K562 (cell line): ENCODE measurements around the gene ARHGEF4. TPM values are rescaled to one million over a fixed set of nuclear protein-coding genes. Genes with fewer than 3 reads are reported as not detected.

Experiments
- ETS2 ChIP-seq: IDR thresholded peaks from 2 replicates; pipeline ENCODE4 v1.6.1; 2016; ENCODE audit warnings: borderline replicate concordance, missing genetic modification characterization, mild to moderate bottlenecking, moderate library complexity, missing compliant biosample characterization; ENCODE audit not compliant: poor library complexity, severe bottlenecking
- GABPA ChIP-seq: fragments of 200-800 bp; sonication (Bioruptor generic); conservative IDR thresholded peaks from 2 replicates; pipeline ENCODE4 v1.6.1; 2016; ENCODE audit warnings: low read depth, missing genetic modification characterization, missing compliant biosample characterization
- MTA3 ChIP-seq: fragments of 450-650 bp; formaldehyde crosslinking; IDR thresholded peaks from 2 replicates; pipeline ENCODE4 v1.6.1; 2017; ENCODE audit warnings: mild to moderate bottlenecking, borderline replicate concordance
- NEUROD1 ChIP-seq: fragments of 150-350 bp; IDR thresholded peaks from 2 replicates; pipeline ENCODE4 v1.6.1; 2014; ENCODE audit warnings: borderline replicate concordance, low read length, low read depth; ENCODE audit not compliant: partially characterized antibody
- POLR2A ChIP-seq: fragments of 450-650 bp; conservative IDR thresholded peaks from 2 replicates; pipeline ENCODE4 v1.6.1; 2016
- RFX7 ChIP-seq: fragments of 250-450 bp; sonication (Bioruptor Pico); IDR thresholded peaks from 2 replicates; pipeline ENCODE4 v1.5.1; 2021; ENCODE audit warnings: mild to moderate bottlenecking
- RHOXF2B ChIP-seq: fragments of 250-450 bp; sonication (Bioruptor Pico); conservative IDR thresholded peaks from 2 replicates; pipeline ENCODE4 v1.5.1; 2021
- ZEB2 ChIP-seq: fragments of 450-650 bp; IDR thresholded peaks from 2 replicates; pipeline ENCODE4 v1.6.1; 2016
- polyA plus RNA-seq, 8 experiments: library from polyadenylated mRNA; depleted of rRNA in 4 of 8; stranded (reverse) in 5 of 8; unstranded in 3 of 8; fragments of >200 nt; fragmentation: Nextera tagmentation in 2 of 8; fragmentation: Illumina TruSeq in 1 of 8; extraction: Ambion mirVana in 2 of 8; extraction: Trizol in 1 of 8; gene quantifications; 2 replicates each; pipeline versions ENCODE4 v1.2.1 to v1.2.3, GENCODE V29; 2011 to 2014; ENCODE audit warnings: inconsistent platforms in 1 of 8, missing spikeins in 1 of 8
- total RNA-seq, 7 experiments: library from RNA; depleted of rRNA in 6 of 7; stranded (reverse); fragments of >200 nt in 6 of 7; fragmentation: Illumina TruSeq in 2 of 7; extraction: Trizol in 2 of 7; gene quantifications; 2 replicates each; pipeline versions ENCODE4 v1.2.1 to v1.2.3, GENCODE V29; 2011 to 2021; ENCODE audit warnings: low replicate concordance in 1 of 7
- TF ChIP-seq, protein P1 (sequence below): fragments of 200-800 bp; sonication (Bioruptor generic); IDR thresholded peaks from 2 replicates; pipeline ENCODE4 v1.6.1; 2016; ENCODE audit warnings: missing genetic modification characterization, missing compliant biosample characterization
- TF ChIP-seq, protein P2 (sequence below), 2 experiments: fragments of 450-650 bp in 1 of 2; sonication (generic) in 1 of 2; formaldehyde crosslinking; conservative IDR thresholded peaks; 2 replicates each; pipeline versions ENCODE4 v1.4.0 to v1.8.1; 2020 to 2022; ENCODE audit warnings: mild to moderate bottlenecking in 1 of 2, missing genetic modification reagents in 1 of 2
- TF ChIP-seq, protein P3 (sequence below): fragments of 450-650 bp; IDR thresholded peaks from 2 replicates; pipeline ENCODE4 v1.6.1; 2017; ENCODE audit warnings: mild to moderate bottlenecking, moderate library complexity
- TF ChIP-seq, protein P4 (sequence below): fragments of 450-650 bp; IDR thresholded peaks from 2 replicates; pipeline ENCODE4 v1.6.1; 2016; ENCODE audit warnings: low read depth

ARHGEF4 gene
- total and polyA plus RNA-seq, 9 of the 15 experiments (the other 6 are each of a cell fraction or from before 2014, with no cell fraction given) = not detected

DNA sequence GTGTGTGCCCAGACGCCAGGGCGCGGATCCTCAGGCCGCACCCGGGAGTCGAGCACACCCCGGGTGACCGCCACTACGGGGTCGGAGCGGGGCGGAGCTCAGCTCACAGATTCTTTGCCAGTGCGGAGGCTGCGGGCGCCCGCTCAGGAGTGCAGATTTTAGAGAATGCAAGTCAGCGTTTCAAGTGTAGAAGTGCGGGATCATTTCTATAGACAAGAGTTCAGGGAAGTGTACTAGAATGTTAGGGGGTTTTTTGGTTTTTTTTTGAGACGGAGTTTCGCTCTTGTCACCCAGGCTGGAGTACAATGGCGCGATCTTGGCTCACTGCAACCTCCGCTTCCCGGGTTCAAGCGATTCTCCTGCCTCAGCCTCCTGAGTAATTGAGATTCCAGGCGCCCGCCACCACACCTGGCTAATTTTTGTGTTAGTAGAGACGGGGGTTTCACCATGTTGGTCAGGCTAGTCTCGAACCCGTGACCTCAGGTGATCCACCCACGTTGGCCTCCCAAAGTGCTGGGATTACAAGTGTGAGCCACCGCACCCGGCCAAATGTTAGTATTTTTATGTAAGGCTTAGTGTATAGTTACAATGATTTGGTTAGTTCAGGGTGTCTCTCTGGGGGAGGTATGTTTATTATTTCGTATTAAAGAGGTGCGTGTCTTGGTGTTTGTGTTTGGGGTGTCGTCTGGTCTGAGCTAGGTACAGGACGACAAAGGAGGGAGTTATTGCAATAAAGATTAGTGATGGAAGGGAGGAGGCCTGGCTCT is 257.2 kb downstream of the ARHGEF4 start (continued):
- TF ChIP-seq, protein P1, sequence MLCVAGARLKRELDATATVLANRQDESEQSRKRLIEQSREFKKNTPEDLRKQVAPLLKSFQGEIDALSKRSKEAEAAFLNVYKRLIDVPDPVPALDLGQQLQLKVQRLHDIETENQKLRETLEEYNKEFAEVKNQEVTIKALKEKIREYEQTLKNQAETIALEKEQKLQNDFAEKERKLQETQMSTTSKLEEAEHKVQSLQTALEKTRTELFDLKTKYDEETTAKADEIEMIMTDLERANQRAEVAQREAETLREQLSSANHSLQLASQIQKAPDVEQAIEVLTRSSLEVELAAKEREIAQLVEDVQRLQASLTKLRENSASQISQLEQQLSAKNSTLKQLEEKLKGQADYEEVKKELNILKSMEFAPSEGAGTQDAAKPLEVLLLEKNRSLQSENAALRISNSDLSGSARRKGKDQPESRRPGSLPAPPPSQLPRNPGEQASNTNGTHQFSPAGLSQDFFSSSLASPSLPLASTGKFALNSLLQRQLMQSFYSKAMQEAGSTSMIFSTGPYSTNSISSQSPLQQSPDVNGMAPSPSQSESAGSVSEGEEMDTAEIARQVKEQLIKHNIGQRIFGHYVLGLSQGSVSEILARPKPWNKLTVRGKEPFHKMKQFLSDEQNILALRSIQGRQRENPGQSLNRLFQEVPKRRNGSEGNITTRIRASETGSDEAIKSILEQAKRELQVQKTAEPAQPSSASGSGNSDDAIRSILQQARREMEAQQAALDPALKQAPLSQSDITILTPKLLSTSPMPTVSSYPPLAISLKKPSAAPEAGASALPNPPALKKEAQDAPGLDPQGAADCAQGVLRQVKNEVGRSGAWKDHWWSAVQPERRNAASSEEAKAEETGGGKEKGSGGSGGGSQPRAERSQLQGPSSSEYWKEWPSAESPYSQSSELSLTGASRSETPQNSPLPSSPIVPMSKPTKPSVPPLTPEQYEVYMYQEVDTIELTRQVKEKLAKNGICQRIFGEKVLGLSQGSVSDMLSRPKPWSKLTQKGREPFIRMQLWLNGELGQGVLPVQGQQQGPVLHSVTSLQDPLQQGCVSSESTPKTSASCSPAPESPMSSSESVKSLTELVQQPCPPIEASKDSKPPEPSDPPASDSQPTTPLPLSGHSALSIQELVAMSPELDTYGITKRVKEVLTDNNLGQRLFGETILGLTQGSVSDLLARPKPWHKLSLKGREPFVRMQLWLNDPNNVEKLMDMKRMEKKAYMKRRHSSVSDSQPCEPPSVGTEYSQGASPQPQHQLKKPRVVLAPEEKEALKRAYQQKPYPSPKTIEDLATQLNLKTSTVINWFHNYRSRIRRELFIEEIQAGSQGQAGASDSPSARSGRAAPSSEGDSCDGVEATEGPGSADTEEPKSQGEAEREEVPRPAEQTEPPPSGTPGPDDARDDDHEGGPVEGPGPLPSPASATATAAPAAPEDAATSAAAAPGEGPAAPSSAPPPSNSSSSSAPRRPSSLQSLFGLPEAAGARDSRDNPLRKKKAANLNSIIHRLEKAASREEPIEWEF (CRISPR knock-in tag) = no peak
- TF ChIP-seq, protein P2, sequence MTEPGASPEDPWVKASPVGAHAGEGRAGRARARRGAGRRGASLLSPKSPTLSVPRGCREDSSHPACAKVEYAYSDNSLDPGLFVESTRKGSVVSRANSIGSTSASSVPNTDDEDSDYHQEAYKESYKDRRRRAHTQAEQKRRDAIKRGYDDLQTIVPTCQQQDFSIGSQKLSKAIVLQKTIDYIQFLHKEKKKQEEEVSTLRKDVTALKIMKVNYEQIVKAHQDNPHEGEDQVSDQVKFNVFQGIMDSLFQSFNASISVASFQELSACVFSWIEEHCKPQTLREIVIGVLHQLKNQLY (CRISPR knock-in tag; conservative IDR thresholded peaks at IDR 0.05) = no peak
- no peak for TF ChIP-seq GABPA (tag)
- no peak for TF ChIP-seq MTA3
- TF ChIP-seq RHOXF2B = no peak
- TF ChIP-seq RFX7 (CRISPR knock-in tag) = no peak
- TF ChIP-seq ZEB2 = 0 out of 2 replicates have a peak, but pooled peaks have one; percentile 19
- TF ChIP-seq NEUROD1 = no peak
- TF ChIP-seq, protein P3, sequence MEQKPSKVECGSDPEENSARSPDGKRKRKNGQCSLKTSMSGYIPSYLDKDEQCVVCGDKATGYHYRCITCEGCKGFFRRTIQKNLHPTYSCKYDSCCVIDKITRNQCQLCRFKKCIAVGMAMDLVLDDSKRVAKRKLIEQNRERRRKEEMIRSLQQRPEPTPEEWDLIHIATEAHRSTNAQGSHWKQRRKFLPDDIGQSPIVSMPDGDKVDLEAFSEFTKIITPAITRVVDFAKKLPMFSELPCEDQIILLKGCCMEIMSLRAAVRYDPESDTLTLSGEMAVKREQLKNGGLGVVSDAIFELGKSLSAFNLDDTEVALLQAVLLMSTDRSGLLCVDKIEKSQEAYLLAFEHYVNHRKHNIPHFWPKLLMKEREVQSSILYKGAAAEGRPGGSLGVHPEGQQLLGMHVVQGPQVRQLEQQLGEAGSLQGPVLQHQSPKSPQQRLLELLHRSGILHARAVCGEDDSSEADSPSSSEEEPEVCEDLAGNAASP = no peak
- peak; percentile 73 for TF ChIP-seq POLR2A
- no peak for TF ChIP-seq ETS2
- TF ChIP-seq, protein P4, sequence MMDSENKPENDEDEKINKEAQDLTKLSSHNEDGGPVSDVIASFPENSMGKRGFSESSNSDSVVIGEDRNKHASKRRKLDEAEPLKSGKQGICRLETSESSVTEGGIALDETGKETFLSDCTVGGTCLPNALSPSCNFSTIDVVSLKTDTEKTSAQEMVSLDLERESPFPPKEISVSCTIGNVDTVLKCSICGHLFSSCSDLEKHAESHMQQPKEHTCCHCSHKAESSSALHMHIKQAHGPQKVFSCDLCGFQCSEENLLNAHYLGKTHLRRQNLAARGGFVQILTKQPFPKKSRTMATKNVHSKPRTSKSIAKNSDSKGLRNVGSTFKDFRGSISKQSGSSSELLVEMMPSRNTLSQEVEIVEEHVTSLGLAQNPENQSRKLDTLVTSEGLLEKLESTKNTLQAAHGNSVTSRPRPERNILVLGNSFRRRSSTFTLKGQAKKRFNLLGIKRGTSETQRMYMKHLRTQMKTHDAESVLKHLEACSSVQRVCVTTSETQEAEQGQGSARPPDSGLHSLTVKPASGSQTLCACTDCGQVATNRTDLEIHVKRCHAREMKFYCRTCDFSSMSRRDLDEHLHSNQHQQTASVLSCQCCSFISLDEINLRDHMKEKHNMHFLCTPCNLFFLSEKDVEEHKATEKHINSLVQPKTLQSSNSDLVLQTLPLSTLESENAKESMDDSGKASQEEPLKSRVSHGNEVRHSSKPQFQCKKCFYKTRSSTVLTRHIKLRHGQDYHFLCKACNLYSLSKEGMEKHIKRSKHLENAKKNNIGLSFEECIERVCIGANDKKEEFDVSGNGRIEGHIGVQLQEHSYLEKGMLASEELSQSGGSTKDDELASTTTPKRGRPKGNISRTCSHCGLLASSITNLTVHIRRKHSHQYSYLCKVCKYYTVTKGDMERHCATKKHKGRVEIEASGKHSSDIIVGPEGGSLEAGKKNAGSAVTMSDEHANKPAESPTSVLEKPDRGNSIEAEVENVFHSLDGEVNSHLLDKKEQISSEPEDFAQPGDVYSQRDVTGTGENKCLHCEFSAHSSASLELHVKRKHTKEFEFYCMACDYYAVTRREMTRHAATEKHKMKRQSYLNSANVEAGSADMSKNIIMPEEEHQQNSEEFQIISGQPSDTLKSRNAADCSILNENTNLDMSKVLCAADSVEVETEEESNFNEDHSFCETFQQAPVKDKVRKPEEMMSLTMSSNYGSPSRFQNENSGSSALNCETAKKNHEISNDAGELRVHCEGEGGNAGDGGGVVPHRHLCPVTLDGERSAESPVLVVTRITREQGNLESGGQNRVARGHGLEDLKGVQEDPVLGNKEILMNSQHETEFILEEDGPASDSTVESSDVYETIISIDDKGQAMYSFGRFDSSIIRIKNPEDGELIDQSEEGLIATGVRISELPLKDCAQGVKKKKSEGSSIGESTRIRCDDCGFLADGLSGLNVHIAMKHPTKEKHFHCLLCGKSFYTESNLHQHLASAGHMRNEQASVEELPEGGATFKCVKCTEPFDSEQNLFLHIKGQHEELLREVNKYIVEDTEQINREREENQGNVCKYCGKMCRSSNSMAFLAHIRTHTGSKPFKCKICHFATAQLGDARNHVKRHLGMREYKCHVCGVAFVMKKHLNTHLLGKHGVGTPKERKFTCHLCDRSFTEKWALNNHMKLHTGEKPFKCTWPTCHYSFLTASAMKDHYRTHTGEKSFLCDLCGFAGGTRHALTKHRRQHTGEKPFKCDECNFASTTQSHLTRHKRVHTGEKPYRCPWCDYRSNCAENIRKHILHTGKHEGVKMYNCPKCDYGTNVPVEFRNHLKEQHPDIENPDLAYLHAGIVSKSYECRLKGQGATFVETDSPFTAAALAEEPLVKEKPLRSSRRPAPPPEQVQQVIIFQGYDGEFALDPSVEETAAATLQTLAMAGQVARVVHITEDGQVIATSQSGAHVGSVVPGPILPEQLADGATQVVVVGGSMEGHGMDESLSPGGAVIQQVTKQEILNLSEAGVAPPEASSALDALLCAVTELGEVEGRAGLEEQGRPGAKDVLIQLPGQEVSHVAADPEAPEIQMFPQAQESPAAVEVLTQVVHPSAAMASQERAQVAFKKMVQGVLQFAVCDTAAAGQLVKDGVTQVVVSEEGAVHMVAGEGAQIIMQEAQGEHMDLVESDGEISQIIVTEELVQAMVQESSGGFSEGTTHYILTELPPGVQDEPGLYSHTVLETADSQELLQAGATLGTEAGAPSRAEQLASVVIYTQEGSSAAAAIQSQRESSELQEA = peak; percentile 57; the same call in 1 of the 2 replicates
